Stimulated activated CD8-positive, alpha-beta memory T cell treated with anti-CD3 and anti-CD28 coated beads, Interleukin-15, amount 100 ng/mL, for 24 hours (primary cell): ENCODE measurements around the gene SBNO2.
"Not testable (repeated sequence)": the region's sequence is repeated elsewhere in the genome, so short reads cannot be mapped to it uniquely, and the experiment has no call there.

Source experiments
- DNase-seq: peaks from one replicate; pipeline ENCODE4 v3.0.0-alpha.2; 2020; ENCODE audit warnings: low read depth

Gene SBNO2

DNA sequence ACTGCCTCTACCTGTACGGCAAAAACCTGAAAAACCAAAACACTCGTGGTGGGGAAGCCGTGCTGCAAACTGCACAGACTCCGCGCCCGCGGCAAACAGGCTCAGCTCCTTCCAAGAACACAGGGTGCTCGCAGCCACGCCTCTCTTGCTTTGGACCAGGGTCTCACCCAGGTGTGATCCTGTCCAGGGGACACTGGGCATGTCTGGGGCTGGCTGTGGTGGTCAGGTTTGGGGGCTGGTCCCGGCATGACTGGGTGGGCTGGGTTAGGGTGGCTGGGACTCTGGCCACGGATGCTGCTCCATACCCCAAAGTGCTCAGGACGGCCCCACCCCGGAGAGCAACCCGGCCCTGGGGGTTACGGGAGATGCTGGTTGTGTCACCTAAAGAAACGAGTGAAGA lies 56.4 kb downstream of the SBNO2 start:
- DNase-seq: no peak

DNA sequence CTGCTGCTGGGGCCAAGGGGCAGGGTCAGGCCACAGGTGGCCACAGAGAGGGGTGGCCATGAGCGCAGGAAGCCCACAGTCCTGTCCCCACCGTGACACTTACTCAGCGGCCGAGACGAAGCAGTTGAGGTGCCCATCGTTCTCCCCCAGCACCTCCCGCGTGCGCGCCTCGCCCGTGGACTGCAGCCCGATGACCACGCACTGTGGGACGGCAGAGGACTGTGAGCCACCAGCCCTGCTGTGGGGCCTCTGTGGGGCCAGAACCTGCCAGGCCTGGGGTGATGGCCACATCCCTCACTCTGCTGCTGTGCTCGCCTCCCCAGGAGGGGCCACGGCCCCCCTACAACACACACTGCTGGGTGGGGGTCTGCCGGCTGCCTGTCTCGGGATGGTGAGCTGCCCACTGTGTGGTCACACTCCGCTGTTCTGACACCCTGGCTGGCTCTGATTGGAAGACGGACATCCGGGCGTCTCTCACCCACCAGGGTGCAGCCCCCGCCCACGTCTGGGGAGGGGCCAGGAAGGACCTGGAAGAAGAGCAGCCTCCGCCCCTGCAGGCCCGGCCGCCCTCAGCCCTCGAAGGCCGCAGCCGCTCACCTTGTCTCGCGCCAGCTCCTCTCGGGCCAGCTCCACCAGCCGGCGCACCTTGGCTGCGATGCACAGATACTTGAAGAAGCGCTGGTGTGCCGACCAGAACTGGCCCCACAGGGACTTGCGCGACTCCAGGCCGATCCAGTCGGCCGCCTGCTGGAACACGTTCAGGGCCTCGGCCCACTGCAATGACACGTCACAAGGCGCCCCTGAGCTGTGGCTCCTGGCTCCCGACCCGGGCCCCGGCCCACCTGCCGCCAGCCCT lies 57.1 kb downstream of the SBNO2 start:
- no peak for DNase-seq

DNA sequence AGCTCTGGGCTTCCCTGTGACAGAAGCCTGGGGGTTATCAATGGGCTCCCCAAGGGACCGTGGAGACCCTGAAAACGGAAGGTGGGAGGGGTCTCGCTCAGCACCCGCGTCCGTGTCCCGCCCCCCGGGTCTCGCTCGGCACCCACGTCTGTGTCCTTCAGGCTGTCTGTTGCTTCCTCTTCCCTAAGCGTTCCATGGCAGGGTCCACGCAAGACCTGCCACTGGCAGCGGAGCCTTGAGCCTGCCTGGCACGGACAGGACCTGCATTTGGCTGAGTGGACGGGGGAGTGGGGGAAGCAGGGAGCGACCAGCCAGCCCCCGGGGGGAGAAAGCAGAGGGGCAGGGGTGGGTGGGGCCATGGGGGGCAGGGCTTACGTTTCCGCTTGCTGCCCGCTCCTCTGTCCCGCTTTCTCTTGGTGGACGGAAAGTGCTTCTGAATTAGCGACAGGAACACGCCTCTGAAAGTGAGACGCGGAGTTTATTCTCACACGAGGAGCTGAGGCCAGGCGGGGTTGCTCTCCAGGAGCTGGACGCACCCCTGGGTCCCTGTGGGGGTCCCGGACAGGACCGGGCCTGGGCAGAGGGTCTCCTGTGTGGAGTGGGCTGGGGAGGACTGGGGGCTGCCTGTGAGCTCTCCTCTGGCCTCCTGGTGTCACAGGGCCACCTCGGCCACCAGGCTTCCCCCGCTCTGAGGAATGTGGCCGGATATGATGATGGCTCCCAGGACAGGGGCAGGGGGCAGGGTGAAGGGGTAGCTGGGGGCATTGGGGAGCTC lies 58.2 kb downstream of the SBNO2 start:
- DNase-seq: no peak

DNA sequence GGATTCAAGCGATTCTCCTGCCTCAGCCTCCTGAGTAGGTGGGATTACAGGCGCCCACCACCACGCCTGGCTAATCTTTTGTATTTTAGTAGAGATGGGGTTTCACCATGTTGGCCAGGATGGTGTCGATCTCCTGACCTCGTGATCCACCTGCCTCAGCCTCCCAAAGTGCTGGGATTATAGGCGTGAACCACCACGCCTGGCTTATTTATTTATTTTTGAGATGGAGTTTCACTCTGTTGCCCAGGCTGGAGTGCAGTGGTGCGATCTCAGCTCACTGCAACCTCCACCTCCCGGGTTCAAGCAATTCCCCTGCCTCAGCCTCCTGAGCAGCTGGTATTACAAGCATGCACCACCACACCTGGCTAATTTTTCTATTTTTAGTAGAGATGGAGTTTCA lies 59.3 kb downstream of the SBNO2 start:
- not testable (repeated sequence) for DNase-seq

DNA sequence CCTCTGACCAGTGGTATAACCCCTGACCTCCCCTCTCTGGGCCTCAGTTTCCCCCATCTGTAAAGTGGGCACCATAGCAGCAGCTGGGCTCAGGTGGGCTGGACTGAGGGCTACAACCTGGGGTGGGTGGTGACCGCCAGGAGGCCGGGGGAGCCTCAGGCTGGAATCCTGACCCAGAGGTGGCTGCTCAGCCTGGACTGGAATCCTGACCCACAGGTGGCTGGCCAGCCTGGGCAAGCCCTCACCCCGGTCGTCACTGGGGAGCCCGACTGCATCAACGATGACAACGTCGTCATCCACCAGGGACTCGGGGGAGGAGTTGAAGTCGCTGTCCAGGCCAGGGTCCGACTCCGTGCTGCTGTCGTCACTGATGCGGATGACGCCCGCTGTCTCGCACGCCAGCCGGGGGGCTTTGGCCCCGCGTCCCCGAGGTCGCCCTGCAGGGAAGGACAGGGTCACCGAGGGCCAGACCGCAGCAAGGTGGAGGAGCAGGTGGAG lies 60.0 kb downstream of the SBNO2 start:
- no peak for DNase-seq

DNA sequence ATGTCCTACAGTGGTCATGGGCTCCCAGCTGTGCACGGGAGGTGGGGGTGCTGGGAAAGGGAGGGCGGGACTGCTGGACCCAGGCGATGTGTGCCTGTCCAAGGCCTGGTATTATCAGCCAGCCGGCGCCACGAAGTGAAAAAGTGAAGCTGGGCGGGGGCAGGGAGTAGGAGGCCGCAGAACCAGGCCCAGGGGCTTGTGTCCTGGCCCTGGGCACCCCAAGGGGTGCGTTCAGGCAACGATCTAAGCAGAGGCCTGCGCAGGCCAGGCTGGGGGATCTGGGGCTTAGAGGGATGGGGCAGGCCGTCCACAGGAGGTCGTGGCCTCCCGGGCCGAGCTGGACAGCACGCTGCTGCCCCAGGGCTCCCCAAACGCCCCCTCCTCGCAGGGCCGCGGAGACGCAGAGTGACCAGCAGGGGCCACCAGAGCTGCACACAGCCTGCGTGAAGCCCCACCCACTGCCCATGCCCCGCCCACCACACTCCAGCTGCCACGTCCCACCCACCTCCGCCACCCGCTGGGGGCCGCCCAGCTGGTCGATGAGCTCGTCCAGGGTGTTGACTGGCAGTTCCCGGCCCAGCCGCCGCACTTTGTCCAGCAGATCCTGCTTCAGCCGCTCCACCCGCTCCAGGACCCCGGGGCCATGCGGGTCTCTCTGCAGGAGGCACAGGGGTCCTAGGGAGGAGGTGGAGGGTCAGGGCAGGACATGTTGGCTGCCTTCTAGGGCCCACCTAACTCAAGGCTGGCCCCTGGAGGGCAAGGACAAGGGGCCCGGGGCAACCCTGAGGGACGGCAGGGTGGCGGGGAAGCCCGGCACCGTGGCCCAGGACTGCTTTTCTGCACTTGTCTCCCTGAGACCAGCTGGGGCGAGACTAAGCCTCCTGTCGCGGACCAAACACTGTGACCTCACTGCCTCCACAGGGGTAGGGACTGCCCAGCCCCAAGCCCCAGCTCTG lies 60.8 kb downstream of the SBNO2 start:
- DNase-seq: peak; percentile 59

DNA sequence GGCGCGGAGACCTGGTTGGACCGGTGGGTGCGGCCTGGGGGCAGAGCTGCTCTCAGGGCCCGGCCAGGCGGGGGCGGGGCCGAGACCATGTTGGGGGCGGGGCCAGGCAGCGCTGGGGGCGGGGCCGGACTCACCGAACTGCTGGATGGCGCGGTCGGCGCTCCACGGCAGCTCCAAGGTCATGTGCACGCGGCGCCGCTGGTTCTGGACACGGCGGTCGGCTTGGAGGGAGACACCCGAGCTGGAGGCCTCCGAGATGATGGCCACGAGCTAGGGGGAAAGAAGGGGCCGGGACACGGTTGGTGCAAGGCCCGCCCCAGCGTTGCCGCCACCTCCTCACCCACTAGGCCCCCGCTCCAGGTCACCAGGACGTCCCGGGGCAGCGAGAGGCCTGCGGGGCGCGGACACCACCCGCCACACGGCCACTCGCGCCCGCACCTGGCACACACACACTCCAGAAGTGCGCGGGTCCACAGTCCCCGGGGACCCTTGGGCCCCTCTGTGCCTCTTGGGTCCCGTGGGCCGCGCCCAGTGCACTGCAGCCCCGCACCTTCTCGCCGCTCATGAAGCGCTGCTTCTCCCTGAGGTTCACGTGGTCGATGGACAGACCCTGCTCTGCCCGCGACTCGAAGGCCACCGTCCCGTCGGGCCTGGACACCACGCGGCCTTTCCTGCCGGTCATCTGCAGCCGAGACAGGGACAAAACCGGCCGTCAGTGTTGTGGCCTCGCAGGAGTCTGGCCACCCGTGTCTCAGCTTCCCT lies 61.6 kb downstream of the SBNO2 start:
- no peak for DNase-seq

DNA sequence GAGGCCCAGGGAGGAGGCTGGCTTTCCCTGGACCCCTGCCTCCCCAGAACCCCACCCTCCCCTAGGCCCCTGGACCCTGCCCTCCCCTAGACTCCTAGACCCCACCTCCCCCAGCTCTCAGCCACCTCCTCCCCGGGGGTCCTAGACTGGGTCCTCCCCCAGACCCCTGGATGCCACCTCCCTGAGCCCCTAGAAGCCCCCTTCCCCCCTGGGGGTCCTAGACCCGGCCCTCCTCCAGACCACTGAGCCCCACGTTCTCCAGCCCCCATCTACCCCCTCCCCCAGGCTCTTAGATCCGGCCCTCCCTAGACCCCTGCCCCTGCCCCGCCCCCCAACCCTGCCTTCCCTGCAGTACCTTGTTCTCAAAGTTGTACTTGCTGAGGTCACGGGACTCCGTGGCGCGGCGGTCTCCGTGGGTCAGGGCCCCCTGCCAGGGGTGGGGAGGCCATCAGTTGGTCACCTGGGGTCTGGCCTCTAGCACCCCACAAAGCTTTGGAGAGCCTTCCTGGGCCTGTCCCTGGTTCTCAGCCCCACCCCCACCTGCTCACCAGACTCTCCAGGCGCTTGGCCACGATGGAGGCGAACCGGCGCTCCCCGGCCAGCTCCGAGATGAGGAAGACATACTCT lies 62.3 kb downstream of the SBNO2 start:
- no peak for DNase-seq

DNA sequence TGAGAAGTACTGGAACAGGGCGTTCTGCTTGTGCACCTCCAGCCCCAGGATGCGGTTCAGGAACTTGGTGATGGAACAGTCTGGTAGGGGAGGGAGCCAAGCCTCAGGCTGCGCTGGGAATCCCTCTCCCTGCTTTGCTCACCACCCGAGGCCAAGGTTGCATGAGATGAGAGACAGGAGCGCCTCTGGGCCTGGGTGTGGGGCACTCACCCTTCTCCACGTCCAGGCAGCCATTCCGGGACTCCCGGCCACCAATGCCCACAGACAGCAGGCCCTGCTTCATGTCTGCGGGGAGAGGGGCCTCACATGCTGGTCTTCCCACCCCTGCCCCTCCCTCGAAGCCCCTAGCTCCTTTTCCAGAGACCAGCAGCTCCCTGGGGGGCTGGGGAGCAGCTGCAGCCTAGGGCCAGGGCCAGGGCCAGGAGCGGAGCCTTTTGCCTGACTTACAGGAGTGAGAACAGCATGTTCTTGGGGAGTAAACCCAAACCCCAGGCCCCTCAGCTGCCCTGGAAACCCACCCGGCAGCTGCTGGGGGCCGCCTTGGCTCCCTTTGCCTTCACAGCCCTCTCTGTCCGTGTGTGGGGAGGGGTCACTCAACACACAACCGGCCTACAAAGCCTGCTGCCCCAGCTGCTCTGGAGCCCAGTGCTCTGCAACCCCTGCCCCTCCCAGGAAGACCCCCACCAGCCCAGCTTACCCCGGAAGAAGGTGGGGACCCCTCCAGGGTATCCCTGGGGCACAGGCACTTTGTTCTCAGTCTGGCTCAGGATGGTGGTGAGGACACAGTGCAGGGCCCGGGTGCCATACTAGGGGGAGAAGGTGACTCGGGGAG lies 63.0 kb downstream of the SBNO2 start:
- DNase-seq: no peak

DNA sequence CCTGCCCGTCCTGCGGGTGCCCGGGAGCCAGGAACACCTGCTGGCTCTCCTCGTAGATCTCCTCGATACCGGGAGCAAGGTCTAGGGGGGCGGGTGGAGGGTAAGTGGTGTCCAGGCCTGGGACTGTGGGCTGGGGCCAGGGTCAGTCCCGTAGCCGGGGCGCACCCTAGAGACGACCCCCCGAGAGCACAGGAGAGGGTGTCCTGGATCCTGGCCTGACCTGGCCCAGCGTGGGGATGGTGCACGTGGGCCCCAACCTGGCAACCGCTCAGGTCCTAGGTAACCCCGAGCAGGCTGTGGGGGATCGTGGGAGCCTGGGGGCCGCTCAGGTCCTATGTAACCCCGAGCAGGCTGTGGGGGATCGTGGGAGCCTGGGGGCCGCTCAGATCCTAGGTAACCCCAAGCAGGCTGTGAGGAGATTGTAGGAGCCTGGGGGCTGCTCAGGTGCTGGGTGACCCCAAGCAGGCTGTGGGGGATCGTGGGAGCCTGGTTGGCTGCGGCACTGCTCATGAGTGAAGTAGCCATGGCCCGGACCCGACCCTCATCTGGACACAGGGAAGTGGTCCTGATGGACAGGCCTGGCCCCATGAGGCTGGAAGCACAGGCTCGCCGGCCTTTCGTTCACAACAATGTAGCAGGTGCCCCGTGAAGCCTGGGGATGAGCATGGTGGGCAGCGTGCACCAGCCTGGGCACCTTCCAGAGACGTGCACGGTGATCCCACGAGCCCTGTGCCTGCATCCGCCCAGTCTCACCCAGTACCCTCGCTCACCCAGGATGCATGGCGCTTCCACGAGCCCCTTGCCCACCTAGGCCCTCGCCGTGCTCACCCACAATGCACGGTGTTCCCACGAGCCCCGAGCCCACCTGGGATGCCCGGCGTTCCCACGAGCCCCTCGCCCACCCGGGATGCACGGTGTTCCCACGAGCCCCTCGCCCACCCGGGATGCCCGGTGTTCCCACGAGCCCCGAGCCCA lies 64.1 kb downstream of the SBNO2 start:
- no peak for DNase-seq

DNA sequence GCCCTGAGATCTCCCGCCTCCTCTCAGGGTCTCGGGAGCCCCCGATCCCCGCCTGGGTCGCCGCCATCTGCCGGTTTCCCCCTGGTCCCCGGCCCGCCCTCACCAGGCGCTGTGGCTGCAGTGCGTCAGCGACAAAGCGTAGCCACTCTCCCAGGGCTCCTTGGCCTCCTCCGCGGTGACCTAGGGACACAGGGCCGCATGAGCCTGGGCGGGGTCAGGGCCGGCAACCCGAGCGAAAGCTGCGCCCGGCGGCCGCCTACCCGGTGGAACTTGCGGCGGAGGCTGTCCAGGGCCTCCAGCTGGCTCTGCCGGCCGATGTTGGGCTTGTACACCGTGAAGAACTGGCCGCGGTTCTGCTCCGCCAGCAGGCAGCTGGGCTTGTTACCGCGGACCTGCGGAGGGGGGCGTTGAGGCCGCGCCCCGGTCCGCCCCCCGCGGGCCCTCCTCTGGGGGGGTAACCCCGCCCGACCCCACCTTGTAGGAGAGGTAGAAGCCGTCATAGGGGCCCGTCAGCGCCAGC lies 65.0 kb downstream of the SBNO2 start:
- no peak for DNase-seq

DNA sequence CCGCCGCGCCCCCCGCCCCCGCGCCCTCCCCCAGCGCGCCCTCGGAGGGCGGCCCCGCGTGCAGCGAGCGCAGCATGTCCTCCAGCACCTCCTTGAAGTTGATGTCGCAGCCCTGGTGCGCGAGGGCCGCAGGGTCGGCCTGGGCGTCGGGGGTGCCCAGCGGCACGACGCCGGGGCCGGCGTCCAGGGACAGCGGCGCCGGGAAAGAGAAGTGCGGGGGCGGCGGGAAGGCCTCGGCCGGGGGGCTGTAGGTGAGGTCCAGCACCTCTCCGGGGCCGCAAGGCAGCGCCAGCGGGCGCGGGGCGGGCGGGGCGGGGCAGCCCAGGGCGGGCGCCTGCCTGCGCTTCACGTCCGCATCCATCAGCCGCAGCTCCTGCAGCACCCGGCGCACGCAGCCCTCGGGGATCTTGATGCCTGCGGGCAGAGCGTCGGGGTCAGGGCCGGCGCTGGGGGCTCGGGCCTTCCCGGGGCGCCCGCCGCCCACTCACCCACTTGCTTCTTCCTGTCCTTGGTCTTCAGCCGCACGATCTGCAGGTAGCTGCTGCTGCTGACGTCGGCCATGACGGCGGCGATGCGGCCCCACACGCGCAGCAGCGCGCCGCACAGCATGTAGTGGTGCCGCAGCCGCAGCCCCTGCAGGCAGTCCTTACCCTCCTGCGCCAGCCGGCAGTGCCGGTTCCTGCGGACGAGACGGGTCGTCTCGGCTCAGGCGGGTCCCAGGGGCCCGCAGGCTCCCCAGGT lies 65.6 kb downstream of the SBNO2 start:
- no peak for DNase-seq

DNA sequence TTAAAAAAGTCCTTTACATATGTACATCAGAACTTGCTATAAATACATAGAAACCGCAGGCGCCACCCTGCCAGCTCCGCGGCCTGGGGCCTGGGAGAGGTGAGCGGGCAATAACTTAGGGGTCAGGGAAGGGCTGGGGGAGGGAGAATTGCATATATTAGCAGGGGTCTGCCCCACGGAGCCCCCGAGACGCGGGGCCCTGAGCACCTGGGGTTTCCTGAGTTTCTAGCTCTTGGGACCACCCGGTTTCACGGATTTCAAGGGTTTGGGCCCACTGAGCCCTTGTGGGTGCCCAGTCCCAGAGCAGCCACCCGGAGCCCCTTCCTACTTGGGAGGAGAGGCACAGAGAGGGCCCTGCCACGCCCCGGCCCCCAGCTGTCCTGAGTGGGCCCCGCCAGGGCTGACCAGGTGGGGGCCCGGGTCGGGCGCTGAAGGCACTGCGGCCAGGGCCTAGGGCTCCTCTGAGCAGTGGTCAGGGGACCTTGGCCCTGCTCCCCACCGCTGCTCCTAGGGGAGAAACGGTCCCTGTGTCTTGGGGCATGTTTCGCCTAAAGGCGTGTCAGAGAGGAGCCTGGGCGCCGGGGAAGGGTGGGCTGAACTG lies 66.3 kb downstream of the SBNO2 start:
- no peak for DNase-seq

GRCh38 chr19:1106841-1107660 lies 67.0 kb downstream of the SBNO2 start:
- DNase-seq: no peak

GRCh38 chr19:1105873-1106840 lies 67.9 kb downstream of the SBNO2 start:
- DNase-seq: no peak
